Keratinocyte (primary cell): ENCODE measurements around the gene ZSWIM6. TPM values are rescaled to one million over a fixed set of nuclear protein-coding genes. Genes with fewer than 3 reads are reported as not detected.
A peak's percentile ranks its signal among the peaks of the same experiment; 100 is the strongest.

Experiments
- DNase-seq: peaks from one replicate; pipeline ENCODE4 v3.0.0-alpha.2; 2011; ENCODE audit warnings: low read depth, missing footprints, low spot score
- FAIRE-seq: peaks from 2 replicates; lab custom pipeline; 2011; peaks lifted over from hg19 to GRCh38; lab: Jason Lieb, UNC
- H2AFZ ChIP-seq: 2 replicates; pipeline ENCODE4 v1.6.0; 2012; ENCODE audit warnings: low read length, control low read depth, inconsistent platforms; ENCODE audit not compliant: control insufficient read depth
- H3K27ac ChIP-seq: 2 replicates; pipeline ENCODE4 v1.5.1; 2011; ENCODE audit warnings: low read length; ENCODE audit not compliant: control insufficient read depth, insufficient read depth
- H3K27me3 ChIP-seq: 3 replicates; pipeline ENCODE4 v1.6.0; 2011; ENCODE audit warnings: low read length; ENCODE audit not compliant: control insufficient read depth, insufficient read depth; ENCODE audit errors: extremely low read depth
- H3K36me3 ChIP-seq, 2 experiments: 2 replicates in 1 of 2; 3 replicates in 1 of 2; pipeline ENCODE4 v1.5.1; 2011; ENCODE audit warnings: low read length in 2 of 2, mild to moderate bottlenecking in 1 of 2; ENCODE audit not compliant: control insufficient read depth in 2 of 2, insufficient read depth in 2 of 2; ENCODE audit errors: extremely low read depth in 1 of 2
- H3K4me1 ChIP-seq: 3 replicates; pipeline ENCODE4 v1.5.1; 2011; ENCODE audit warnings: low read length; ENCODE audit not compliant: control insufficient read depth, insufficient read depth; ENCODE audit errors: extremely low read depth
- H3K4me2 ChIP-seq: 3 replicates; pipeline ENCODE4 v1.6.0; 2011; ENCODE audit warnings: low read depth, low read length; ENCODE audit not compliant: control insufficient read depth, insufficient read depth; ENCODE audit errors: extremely low read depth
- H3K4me3 ChIP-seq, 3 experiments: fragments of 200-600 bp in 1 of 3; sonication (generic) in 1 of 3; 2 replicates in 2 of 3; 3 replicates in 1 of 3; pipeline ENCODE4 v1.5.1; 2011 to 2016; ENCODE audit warnings: low read length in 3 of 3, mild to moderate bottlenecking in 3 of 3, control low read depth in 2 of 3, inconsistent platforms in 1 of 3, low read depth in 1 of 3, mixed read lengths in 1 of 3, mixed run types in 1 of 3, moderate library complexity in 1 of 3; ENCODE audit not compliant: control insufficient read depth in 2 of 3, insufficient read depth in 2 of 3; ENCODE audit errors: extremely low read depth in 1 of 3
- H3K79me2 ChIP-seq: 2 replicates; pipeline ENCODE4 v1.6.0; 2012; ENCODE audit warnings: low read length; ENCODE audit not compliant: control insufficient read depth, insufficient read depth
- H3K9ac ChIP-seq: 3 replicates; pipeline ENCODE4 v1.6.0; 2011; ENCODE audit warnings: low read length; ENCODE audit not compliant: control insufficient read depth, insufficient read depth; ENCODE audit errors: extremely low read depth
- H3K9me1 ChIP-seq: 3 replicates; pipeline ENCODE4 v1.6.0; 2011; ENCODE audit warnings: low read length; ENCODE audit not compliant: control insufficient read depth, insufficient read depth; ENCODE audit errors: extremely low read depth
- H3K9me3 ChIP-seq: 2 replicates; pipeline ENCODE4 v1.5.1; 2012; ENCODE audit warnings: low read depth, low read length; ENCODE audit not compliant: control insufficient read depth
- H4K20me1 ChIP-seq: 3 replicates; pipeline ENCODE4 v1.6.0; 2011; ENCODE audit warnings: low read length; ENCODE audit not compliant: control insufficient read depth, insufficient read depth; ENCODE audit errors: extremely low read depth
- EZH2 ChIP-seq: IDR thresholded peaks from one replicate; pipeline ENCODE4 v1.6.1; 2012; ENCODE audit warnings: inconsistent platforms, mild to moderate bottlenecking, low read length, moderate library complexity
- dilution Hi-C: fragments of 300-500 bp; cut with MboI; formaldehyde crosslinking; loops from one replicate; pipeline ENCODE4 v1.7.0; 2020; ENCODE audit warnings: low sequenced_read_pairs; ENCODE audit not compliant: extremely low pct_ligation_motif_present
- polyA plus RNA-seq, 5 experiments: library from polyadenylated mRNA; depleted of rRNA in 3 of 5; stranded (reverse) in 3 of 5; stranded (forward) in 1 of 5; unstranded in 1 of 5; fragments of >200 nt; gene quantifications; 1 replicate in 1 of 5; 2 replicates in 3 of 5; 3 replicates in 1 of 5; pipeline versions ENCODE4 v1.2.1 to v1.2.3, GENCODE V29; 2011 to 2012; ENCODE audit warnings: missing spikeins in 2 of 5, low read depth in 1 of 5, low replicate concordance in 1 of 5
- TF ChIP-seq, protein P1 (sequence below), 3 experiments: IDR thresholded peaks in 1 of 3; conservative IDR thresholded peaks in 1 of 3; optimal IDR thresholded peaks in 1 of 3; 2 replicates in 2 of 3; 3 replicates in 1 of 3; pipeline versions ENCODE3 to v1.5.1; 2011; ENCODE audit warnings: low read length in 3 of 3, mild to moderate bottlenecking in 3 of 3, moderate library complexity in 2 of 3, control low read depth in 1 of 3, inconsistent platforms in 1 of 3; ENCODE audit not compliant: insufficient read depth in 2 of 3; ENCODE audit errors: extremely low read depth in 1 of 3

Gene ZSWIM6
- polyA plus RNA-seq, 1 donor (not counting 4 experiments of a cell fraction or from before 2014, with no cell fraction given): 9.9 TPM

DNA sequence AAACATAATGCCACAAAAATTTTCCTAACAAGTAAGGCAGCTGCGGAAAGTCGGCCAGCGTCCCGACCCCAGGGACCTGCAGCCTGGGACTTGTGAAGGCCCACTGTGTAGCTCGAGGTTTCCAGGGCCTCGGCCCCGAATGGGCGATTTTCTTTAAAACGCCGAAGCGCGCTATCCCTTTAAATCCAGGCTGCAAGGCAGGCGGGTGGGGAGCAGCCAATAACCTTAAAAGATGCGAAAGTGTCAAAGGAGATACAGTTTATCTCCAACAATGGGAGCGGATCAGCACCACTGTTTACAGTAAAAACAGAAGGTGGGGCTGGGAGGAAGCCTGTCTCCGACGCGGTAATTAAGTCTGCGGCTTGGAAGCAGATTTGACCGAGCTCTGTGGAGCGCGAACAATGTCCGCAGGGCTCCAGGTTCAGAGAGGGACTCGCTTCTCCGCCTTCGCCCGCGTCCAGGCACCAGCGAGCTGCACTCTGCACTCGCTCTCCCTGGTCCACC, 1.7 kb upstream of the ZSWIM6 start:
- Histone ChIP-seq H3K4me1 (peaks cover 42% of the 10 kb centered on the region), H2AFZ (peak overlapping the region; percentile 85), H4K20me1 (peaks cover 7% of the 10 kb centered on the region), H3K27ac (peak overlapping the region; percentile 76), H3K27me3 (no peaks in the 10 kb centered on the region), H3K4me3 (peak overlapping the region; percentile 82 to 87 (median 84)), H3K79me2 (peaks cover 28% of the 10 kb centered on the region), H3K9me1 (no peaks in the 10 kb centered on the region), H3K9ac (peak overlapping the region; percentile 89), H3K36me3 (no peaks in the 10 kb centered on the region), H3K9me3 (no peaks in the 10 kb centered on the region), H3K4me2 (peak overlapping the region; percentile 85)
- FAIRE-seq (peak; percentile 61), DNase-seq (no peak)
- dilution Hi-C loops: no loop called here
- TF ChIP-seq EZH2: no peak
- TF ChIP-seq, protein P1, sequence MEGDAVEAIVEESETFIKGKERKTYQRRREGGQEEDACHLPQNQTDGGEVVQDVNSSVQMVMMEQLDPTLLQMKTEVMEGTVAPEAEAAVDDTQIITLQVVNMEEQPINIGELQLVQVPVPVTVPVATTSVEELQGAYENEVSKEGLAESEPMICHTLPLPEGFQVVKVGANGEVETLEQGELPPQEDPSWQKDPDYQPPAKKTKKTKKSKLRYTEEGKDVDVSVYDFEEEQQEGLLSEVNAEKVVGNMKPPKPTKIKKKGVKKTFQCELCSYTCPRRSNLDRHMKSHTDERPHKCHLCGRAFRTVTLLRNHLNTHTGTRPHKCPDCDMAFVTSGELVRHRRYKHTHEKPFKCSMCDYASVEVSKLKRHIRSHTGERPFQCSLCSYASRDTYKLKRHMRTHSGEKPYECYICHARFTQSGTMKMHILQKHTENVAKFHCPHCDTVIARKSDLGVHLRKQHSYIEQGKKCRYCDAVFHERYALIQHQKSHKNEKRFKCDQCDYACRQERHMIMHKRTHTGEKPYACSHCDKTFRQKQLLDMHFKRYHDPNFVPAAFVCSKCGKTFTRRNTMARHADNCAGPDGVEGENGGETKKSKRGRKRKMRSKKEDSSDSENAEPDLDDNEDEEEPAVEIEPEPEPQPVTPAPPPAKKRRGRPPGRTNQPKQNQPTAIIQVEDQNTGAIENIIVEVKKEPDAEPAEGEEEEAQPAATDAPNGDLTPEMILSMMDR (optimal IDR thresholded peaks at IDR 0.05 in 1 of 3, IDR thresholded peaks at IDR 0.05 in 1 of 3, conservative IDR thresholded peaks at IDR 0.05 in 1 of 3; ENCODE audit: extremely low read depth in 1 of 3, insufficient read depth in 2 of 3, low read length in 3 of 3): no peak

DNA sequence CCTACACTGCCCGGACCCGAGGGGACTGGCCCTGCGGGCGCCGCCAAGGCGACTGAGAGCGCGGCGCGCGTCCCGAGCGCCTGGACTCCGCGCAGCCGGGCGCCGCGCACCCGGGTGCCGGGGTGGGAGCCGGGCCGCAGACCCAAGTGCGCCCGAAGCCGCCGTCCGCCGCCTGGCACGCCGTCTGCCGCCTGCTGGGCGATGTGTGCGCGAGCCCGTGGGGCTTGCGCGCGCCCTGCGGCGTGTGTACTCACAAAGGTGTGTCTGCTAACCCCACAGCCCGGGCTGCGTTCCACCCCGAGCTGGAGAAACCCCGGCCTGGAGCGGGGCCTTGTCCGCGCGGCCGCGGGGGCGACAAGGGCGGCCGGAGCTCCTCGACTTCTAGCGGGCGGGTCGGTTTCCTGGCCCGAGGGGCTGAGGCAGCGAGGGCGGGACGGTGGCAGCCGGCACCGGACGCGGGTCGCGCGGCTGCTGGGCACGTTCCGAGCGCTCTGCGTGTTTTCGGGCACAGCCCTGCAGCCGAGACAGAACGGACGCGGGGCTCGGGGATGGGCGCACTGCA, 1.1 kb upstream of the ZSWIM6 start:
- Histone ChIP-seq H4K20me1 (peaks cover 9% of the 10 kb centered on the region), H2AFZ (peak overlapping the region; percentile 88), H3K27ac (peak overlapping the region; percentile 76), H3K9me3 (no peaks in the 10 kb centered on the region), H3K27me3 (no peaks in the 10 kb centered on the region), H3K79me2 (peaks cover 33% of the 10 kb centered on the region), H3K4me2 (peak overlapping the region; percentile 85), H3K4me3 (peak overlapping the region; percentile 82 to 87 (median 84)), H3K36me3 (no peaks in the 10 kb centered on the region), H3K9ac (peak overlapping the region; percentile 89), H3K9me1 (no peaks in the 10 kb centered on the region), H3K4me1 (peaks cover 42% of the 10 kb centered on the region)
- TF ChIP-seq EZH2: no peak
- TF ChIP-seq, protein P1 (optimal IDR thresholded peaks at IDR 0.05 in 1 of 3, IDR thresholded peaks at IDR 0.05 in 1 of 3, conservative IDR thresholded peaks at IDR 0.05 in 1 of 3; ENCODE audit: extremely low read depth in 1 of 3, insufficient read depth in 2 of 3, low read length in 3 of 3): peak; percentile 40 to 72 (median 60)
- dilution Hi-C loops: no loop called here
- DNase-seq (no peak), FAIRE-seq (no peak)
